Chondrocyte (in vitro differentiated cells): ENCODE measurements around the gene GRM5. TPM values are rescaled to one million over a fixed set of nuclear protein-coding genes. Genes with fewer than 3 reads are reported as not detected.
"Not testable (repeated sequence)": the region's sequence is repeated elsewhere in the genome, so short reads cannot be mapped to it uniquely, and the experiment has no call there.

Source experiments
- DNase-seq: peaks from one replicate; pipeline ENCODE4 v3.0.0; 2021; ENCODE audit warnings: mixed read lengths, low spot score
- H3K27ac Mint-ChIP-seq: one replicate; pipeline ENCODE4 v1.8.0; 2021; ENCODE audit warnings: mild to moderate bottlenecking, moderate library complexity, mixed read lengths; ENCODE audit not compliant: unreplicated experiment
- H3K27me3 Mint-ChIP-seq: 2 replicates; pipeline ENCODE4 v1.8.0; 2021; ENCODE audit warnings: low read depth, mixed read lengths
- H3K36me3 Mint-ChIP-seq: 2 replicates; pipeline ENCODE4 v1.8.0; 2021; ENCODE audit warnings: low read depth, mixed read lengths
- H3K4me1 Mint-ChIP-seq: 2 replicates; pipeline ENCODE4 v1.8.0; 2021; ENCODE audit warnings: low read depth, mild to moderate bottlenecking, mixed read lengths
- H3K4me3 Mint-ChIP-seq: one replicate; pipeline ENCODE4 v1.8.0; 2021; ENCODE audit warnings: mild to moderate bottlenecking, moderate library complexity, mixed read lengths; ENCODE audit not compliant: unreplicated experiment
- H3K9me3 Mint-ChIP-seq: 2 replicates; pipeline ENCODE4 v1.8.0; 2021; ENCODE audit warnings: low read depth, mixed read lengths
- CTCF ChIP-seq: fragments of 200-600 bp; sonication (generic); IDR thresholded peaks from 2 replicates; pipeline ENCODE4 v1.5.0; 2021; ENCODE audit warnings: antibody characterized with exemption, mild to moderate bottlenecking, moderate library complexity
- total RNA-seq: library from RNA; stranded (reverse); gene quantifications from 3 replicates; pipeline ENCODE4 v1.2.1, GENCODE V29; 2021

The GRM5 gene
- total RNA-seq, 1 donor from 2014 or later = 0.52 TPM

GRCh38 chr11:88950975-88951374, 114.8 kb downstream of the GRM5 start:
- Mint-ChIP-seq H3K4me1 (no peaks in the 10 kb centered on the region), H3K36me3 (no peaks in the 10 kb centered on the region)
- no peak for DNase-seq

GRCh38 chr11:88948908-88949307, 116.9 kb downstream of the GRM5 start:
- not testable (repeated sequence) for H3K27ac Mint-ChIP-seq, H3K4me3 Mint-ChIP-seq, H3K9me3 Mint-ChIP-seq, DNase-seq, H3K4me1 Mint-ChIP-seq, H3K36me3 Mint-ChIP-seq, H3K27me3 Mint-ChIP-seq

More at GRCh38 chr11:88950975-88951374, 114.8 kb downstream of the GRM5 start:
- H3K27ac Mint-ChIP-seq = no peak overlapping the region
- H3K27me3 Mint-ChIP-seq = peaks cover 9% of the 10 kb centered on the region
- H3K4me3 Mint-ChIP-seq = no peak overlapping the region
- TF ChIP-seq CTCF = no peak
- no peaks in the 10 kb centered on the region for H3K9me3 Mint-ChIP-seq

GRCh38 chr11:88947843-88948572, 117.8 kb downstream of the GRM5 start:
- DNase-seq, H3K9me3 Mint-ChIP-seq, H3K36me3 Mint-ChIP-seq, H3K27ac Mint-ChIP-seq, H3K4me1 Mint-ChIP-seq, H3K27me3 Mint-ChIP-seq, H3K4me3 Mint-ChIP-seq: not testable (repeated sequence)

GRCh38 chr11:88929665-88930064, 136.1 kb downstream of the GRM5 start:
- not testable (repeated sequence) for H3K4me3 Mint-ChIP-seq, H3K27me3 Mint-ChIP-seq, DNase-seq, H3K9me3 Mint-ChIP-seq, H3K36me3 Mint-ChIP-seq, H3K27ac Mint-ChIP-seq, H3K4me1 Mint-ChIP-seq

GRCh38 chr11:88917065-88917464, 148.7 kb downstream of the GRM5 start:
- H3K27me3 Mint-ChIP-seq, DNase-seq, H3K36me3 Mint-ChIP-seq, H3K27ac Mint-ChIP-seq, H3K4me1 Mint-ChIP-seq, H3K4me3 Mint-ChIP-seq, H3K9me3 Mint-ChIP-seq: not testable (repeated sequence)

- H3K4me1 Mint-ChIP-seq = no peaks in the 10 kb centered on the region
- DNase-seq = no peak
- H3K4me3 Mint-ChIP-seq = no peak overlapping the region
- no peaks in the 10 kb centered on the region for H3K9me3 Mint-ChIP-seq
- no peak overlapping the region for H3K27ac Mint-ChIP-seq
- no peak for TF ChIP-seq CTCF
- no peaks in the 10 kb centered on the region for H3K36me3 Mint-ChIP-seq
- H3K27me3 Mint-ChIP-seq = peaks cover 7% of the 10 kb centered on the region
These were observed 156.3 kb downstream of the GRM5 start for GRCh38 chr11:88909500-88909899.

GRCh38 chr11:88901436-88901835, 164.3 kb downstream of the GRM5 start:
- not testable (repeated sequence) for H3K27me3 Mint-ChIP-seq, DNase-seq, H3K4me3 Mint-ChIP-seq, H3K4me1 Mint-ChIP-seq, H3K27ac Mint-ChIP-seq, H3K36me3 Mint-ChIP-seq
- peaks cover 11% of the 10 kb centered on the region for H3K9me3 Mint-ChIP-seq

- H3K36me3 Mint-ChIP-seq, H3K27me3 Mint-ChIP-seq, H3K4me3 Mint-ChIP-seq, H3K27ac Mint-ChIP-seq, DNase-seq, H3K4me1 Mint-ChIP-seq: not testable (repeated sequence)
- peaks cover 18% of the 10 kb centered on the region for H3K9me3 Mint-ChIP-seq
These were observed 176.9 kb downstream of the GRM5 start for GRCh38 chr11:88888855-88889254.
